Type B pancreatic cell (in vitro differentiated cells): ENCODE measurements around the gene RNFT2. TPM values are rescaled to one million over a fixed set of nuclear protein-coding genes. Genes with fewer than 3 reads are reported as not detected.

Source experiments
- DNase-seq: peaks from one replicate; pipeline ENCODE4 v3.0.0; 2021; ENCODE audit warnings: mixed read lengths; ENCODE audit not compliant: unreplicated experiment; ENCODE audit errors: extremely low spot score
- H3K27ac Mint-ChIP-seq: 2 replicates; pipeline ENCODE4 v1.8.0; 2021; ENCODE audit warnings: mild to moderate bottlenecking, mixed read lengths
- H3K27me3 Mint-ChIP-seq: 2 replicates; pipeline ENCODE4 v1.8.0; 2021; ENCODE audit warnings: mixed read lengths
- H3K36me3 Mint-ChIP-seq: 2 replicates; pipeline ENCODE4 v1.8.0; 2021; ENCODE audit warnings: mixed read lengths
- H3K4me1 Mint-ChIP-seq: one replicate; pipeline ENCODE4 v1.8.0; 2021; ENCODE audit warnings: mixed read lengths; ENCODE audit not compliant: unreplicated experiment
- H3K4me3 Mint-ChIP-seq: 2 replicates; pipeline ENCODE4 v1.8.0; 2021; ENCODE audit warnings: mild to moderate bottlenecking, mixed read lengths
- H3K9me3 Mint-ChIP-seq: 2 replicates; pipeline ENCODE4 v1.8.0; 2021; ENCODE audit warnings: mixed read lengths
- CTCF ChIP-seq: fragments of 200-600 bp; sonication (generic); conservative IDR thresholded peaks from 2 replicates; pipeline ENCODE4 v1.5.0; 2021; ENCODE audit warnings: antibody characterized with exemption, mild to moderate bottlenecking
- total RNA-seq: library from RNA; stranded (reverse); gene quantifications from 2 replicates; pipeline ENCODE4 v1.2.1, GENCODE V29; 2021; ENCODE audit warnings: low replicate concordance

Gene RNFT2
- total RNA-seq, 1 donor from 2014 or later, result 25.0 TPM

GRCh38 chr12:116901612-116902011, 163.5 kb downstream of the RNFT2 start:
- Mint-ChIP-seq H3K4me1 (no peaks in the 10 kb centered on the region), H3K4me3 (no peak overlapping the region), H3K27me3 (peaks cover 43% of the 10 kb centered on the region), H3K36me3 (no peaks in the 10 kb centered on the region), H3K9me3 (no peaks in the 10 kb centered on the region), H3K27ac (no peak overlapping the region)
- no peak for TF ChIP-seq CTCF
- no peak for DNase-seq

Other genes with a start within 250 kb of the RNFT2 start
- gene MAP1LC3B2, start 178.9 kb upstream of the RNFT2 start, total RNA-seq, result 1.0 TPM in 1 of 2 replicates, not detected in the other
- 48.6 and 49.6 TPM in 2 replicates for gene SPRING1, start 246 bp upstream of the RNFT2 start, total RNA-seq
- 1.9 and 6.6 TPM in 2 replicates for gene HRK, start 143.1 kb downstream of the RNFT2 start, total RNA-seq
- gene FBXW8, start 172.6 kb downstream of the RNFT2 start, total RNA-seq, result 27.7 and 28.2 TPM in 2 replicates